Peyer's patch (tissue), 4 donors: Measurements from ENCODE around the gene PCED1B.

ENCODE experiments used
- POLR2A ChIP-seq, 2 donors: fragments of 450-650 bp; IDR thresholded peaks; one replicate each; pipeline ENCODE4 v1.5.1; 2017; ENCODE audit warnings: antibody characterized with exemption in 2 of 2, mild to moderate bottlenecking in 2 of 2, moderate library complexity in 2 of 2
- TF ChIP-seq, protein P1 (sequence below), 6 experiments: fragments of 450-650 bp in 4 of 6; fragments of 200-600 bp in 2 of 6; sonication (generic) in 1 of 6; IDR thresholded peaks; one replicate each; pipeline ENCODE4 v1.5.1; 2017 to 2019; ENCODE audit warnings: antibody characterized with exemption in 6 of 6, mild to moderate bottlenecking in 3 of 6, moderate library complexity in 1 of 6

DNA sequence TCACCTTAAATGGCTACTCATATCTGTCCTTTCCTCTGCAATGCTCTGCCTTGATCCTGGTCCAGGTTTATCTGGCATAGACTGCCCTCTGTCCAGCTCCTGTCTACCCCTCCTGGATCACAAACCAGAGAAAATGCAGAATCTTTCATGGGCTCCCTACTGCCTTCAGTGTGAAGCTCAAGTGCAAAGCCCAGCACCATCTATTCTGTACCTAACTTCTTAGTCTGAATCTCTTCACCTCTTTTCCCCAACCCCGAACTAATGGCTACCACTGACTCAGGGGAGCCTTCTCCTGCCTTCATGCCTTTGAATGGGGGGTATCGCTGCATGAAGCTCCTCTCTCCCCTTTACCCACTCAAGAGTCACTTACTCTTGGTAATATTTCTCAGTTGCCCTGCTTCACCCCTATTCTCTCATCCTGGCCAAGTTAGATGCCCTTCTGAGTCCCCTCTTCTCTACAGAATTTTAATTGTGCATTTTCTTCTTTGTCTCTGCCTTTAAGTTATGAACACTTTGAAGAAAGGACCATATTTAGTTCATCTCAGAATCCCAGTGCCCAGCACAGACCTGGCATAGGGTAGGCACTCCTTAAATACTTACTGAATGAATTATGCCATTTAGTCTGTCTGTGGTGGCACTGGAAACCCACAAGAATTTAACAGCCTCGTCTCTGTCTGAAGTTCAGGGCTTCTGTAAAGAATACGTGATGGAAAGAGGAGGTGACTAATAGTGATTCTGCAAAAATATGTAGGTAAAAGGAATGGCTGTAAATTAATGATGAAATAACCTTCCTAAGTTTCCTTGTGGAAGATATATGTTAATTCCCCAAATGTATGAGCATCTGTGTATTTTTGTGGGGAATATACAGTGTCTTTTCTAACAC lies 191.6 kb downstream of the PCED1B start:
- TF ChIP-seq, protein P1, sequence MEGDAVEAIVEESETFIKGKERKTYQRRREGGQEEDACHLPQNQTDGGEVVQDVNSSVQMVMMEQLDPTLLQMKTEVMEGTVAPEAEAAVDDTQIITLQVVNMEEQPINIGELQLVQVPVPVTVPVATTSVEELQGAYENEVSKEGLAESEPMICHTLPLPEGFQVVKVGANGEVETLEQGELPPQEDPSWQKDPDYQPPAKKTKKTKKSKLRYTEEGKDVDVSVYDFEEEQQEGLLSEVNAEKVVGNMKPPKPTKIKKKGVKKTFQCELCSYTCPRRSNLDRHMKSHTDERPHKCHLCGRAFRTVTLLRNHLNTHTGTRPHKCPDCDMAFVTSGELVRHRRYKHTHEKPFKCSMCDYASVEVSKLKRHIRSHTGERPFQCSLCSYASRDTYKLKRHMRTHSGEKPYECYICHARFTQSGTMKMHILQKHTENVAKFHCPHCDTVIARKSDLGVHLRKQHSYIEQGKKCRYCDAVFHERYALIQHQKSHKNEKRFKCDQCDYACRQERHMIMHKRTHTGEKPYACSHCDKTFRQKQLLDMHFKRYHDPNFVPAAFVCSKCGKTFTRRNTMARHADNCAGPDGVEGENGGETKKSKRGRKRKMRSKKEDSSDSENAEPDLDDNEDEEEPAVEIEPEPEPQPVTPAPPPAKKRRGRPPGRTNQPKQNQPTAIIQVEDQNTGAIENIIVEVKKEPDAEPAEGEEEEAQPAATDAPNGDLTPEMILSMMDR (IDR thresholded peaks at IDR 0.05): no peak
- no peak for TF ChIP-seq POLR2A (IDR thresholded peaks at IDR 0.05)
